Measurements from ENCODE around the gene CHAF1B. TPM values are rescaled to one million over a fixed set of nuclear protein-coding genes. Genes with fewer than 3 reads are reported as not detected.
"Not testable (repeated sequence)": the region's sequence is repeated elsewhere in the genome, so short reads cannot be mapped to it uniquely, and the experiment has no call there.

The CHAF1B gene
- total RNA-seq, 2 experiments from 2014 or later, result 28.9 to 31.2 TPM

DNA sequence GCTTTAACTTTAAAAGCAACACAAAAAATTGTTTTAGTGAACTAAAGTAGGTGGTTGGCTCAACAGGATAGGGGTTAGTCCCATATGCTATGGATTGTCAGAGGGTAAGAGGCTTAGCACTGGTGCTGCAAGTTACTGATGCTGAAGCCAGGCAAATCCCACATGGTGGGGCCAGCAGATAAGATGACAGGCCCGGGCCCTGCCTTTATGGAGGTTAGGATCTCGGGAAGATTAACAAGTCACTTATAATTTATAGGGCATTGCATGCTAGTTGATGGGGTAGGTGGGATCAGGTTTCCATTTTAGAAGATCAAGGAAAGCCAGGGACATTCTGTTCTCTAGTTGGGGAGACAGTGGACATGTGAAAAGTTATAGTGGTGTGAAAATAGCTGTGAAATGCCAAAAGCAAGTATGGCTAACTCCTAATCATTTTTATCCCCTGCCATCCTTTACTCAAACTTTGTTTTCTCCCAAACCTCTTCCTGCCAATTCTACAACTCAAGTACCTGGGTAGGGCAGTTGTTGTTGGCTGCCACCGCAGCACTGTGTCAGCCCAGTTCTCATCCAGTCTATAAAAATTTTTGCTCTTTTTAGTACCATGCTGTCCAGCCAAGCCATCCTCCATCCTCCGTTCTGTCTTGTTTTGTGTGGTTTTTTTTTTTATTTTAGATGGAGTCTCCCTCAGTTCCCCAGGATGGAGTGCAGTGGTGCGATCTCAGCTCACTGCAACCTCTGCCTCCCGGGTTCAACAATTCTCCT lies 10.3 kb downstream of the CHAF1B start:
- POLR2A ChIA-PET, result no interaction called here
- no peak for DNase-seq
- no peak overlapping the region for H3K4me3 Mint-ChIP-seq
- H3K36me3 Mint-ChIP-seq, result peaks cover 55% of the 10 kb centered on the region
- no peaks in the 10 kb centered on the region for H3K4me1 Mint-ChIP-seq (ENCODE audit: low read depth)
- intact Hi-C loops (cut with micrococcal nuclease), result no loop called here
- H3K27me3 Mint-ChIP-seq, result no peaks in the 10 kb centered on the region
- no peaks in the 10 kb centered on the region for H3K9me3 Mint-ChIP-seq
- CTCF ChIA-PET, result no interaction called here
- no peak overlapping the region for H3K27ac Mint-ChIP-seq

DNA sequence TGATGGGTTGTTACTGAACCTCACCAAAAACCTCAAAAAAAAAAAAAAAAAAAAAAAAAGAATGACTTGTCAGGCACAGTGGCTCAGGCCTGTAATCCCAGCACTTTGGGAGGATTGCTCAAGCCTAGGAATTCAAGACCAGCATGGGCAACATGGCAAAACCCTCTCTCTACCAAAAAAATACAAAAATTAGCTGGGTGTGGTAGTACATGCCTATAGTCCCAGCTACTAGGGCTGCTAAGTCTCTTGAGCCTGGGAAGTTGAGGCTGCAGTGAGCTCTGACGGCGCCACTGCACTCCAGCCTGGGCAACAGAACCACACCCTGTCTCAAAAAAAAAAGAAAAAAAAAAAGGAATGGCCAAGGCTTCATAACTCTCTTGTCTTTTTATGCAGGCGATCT lies 11.1 kb downstream of the CHAF1B start:
- Mint-ChIP-seq H3K4me3 (no peak overlapping the region), H3K36me3 (peaks cover 56% of the 10 kb centered on the region), H3K27ac (no peak overlapping the region), H3K9me3 (no peaks in the 10 kb centered on the region), H3K4me1 (ENCODE audit: low read depth) (no peaks in the 10 kb centered on the region), H3K27me3 (no peaks in the 10 kb centered on the region)
- DNase-seq, result no peak
- CTCF ChIA-PET, result no interaction called here
- intact Hi-C loops (cut with micrococcal nuclease), result no loop called here
- POLR2A ChIA-PET, result no interaction called here

DNA sequence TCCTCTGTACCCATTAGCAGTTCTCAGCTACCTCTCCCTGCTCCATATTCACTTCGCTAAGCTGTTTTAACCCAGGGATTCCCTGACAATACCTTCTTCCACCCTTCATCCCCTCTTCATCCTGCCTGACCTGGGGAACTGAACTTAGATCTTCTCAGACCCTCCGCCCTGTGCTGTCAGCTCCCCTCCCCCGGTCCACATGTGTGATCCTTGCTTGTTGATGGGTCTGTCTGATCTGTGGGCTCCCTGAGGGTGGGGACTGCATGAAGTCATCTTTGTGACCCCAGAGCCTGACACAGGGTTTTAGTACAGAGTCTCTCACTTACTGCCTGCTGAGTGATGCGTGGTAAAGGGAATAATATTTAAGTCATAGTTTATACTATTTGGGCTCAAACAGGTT lies 11.8 kb downstream of the CHAF1B start:
- H3K9me3 Mint-ChIP-seq, result no peaks in the 10 kb centered on the region
- H3K27ac Mint-ChIP-seq, result no peak overlapping the region
- no peak overlapping the region for H3K4me3 Mint-ChIP-seq
- no peaks in the 10 kb centered on the region for H3K4me1 Mint-ChIP-seq (ENCODE audit: low read depth)
- peaks cover 53% of the 10 kb centered on the region for H3K36me3 Mint-ChIP-seq
- CTCF ChIA-PET, result interaction anchor here (0.6 to 1.2 kb wide), 2 partner anchors 244 to 255 kb away, joined by 3 read pairs; no protein-coding TSS in a partner anchor
- no peak for DNase-seq
- no peaks in the 10 kb centered on the region for H3K27me3 Mint-ChIP-seq
- intact Hi-C loops (cut with micrococcal nuclease), result no loop called here
- POLR2A ChIA-PET, result no interaction called here

DNA sequence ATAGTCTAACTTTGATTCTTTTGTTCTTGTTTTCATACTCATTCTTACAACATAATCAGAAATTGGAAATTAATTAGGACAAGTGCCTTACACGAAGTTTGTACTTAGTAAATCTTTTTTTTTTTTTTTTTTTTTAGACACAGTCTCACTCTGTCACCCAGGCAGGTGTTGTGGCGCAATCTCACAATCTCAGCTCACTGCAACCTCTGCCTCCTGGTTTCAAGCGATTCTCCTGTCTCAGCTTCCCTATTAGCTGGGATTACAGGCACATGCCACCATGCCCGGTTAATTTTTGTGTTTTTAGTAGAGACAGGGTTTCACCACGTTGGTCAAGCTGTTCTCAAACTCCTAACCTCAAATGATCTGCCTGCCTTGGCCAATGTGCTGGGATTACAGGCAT lies 12.4 kb downstream of the CHAF1B start:
- H3K4me1 Mint-ChIP-seq (ENCODE audit: low read depth), result no peaks in the 10 kb centered on the region
- intact Hi-C loops (cut with micrococcal nuclease), result no loop called here
- no peaks in the 10 kb centered on the region for H3K27me3 Mint-ChIP-seq
- POLR2A ChIA-PET, result no interaction called here
- CTCF ChIA-PET, result interaction anchor here (0.6 to 1.2 kb wide), 2 partner anchors 244 to 256 kb away, joined by 3 read pairs; no protein-coding TSS in a partner anchor
- peaks cover 54% of the 10 kb centered on the region for H3K36me3 Mint-ChIP-seq
- no peaks in the 10 kb centered on the region for H3K9me3 Mint-ChIP-seq
- no peak overlapping the region for H3K27ac Mint-ChIP-seq
- DNase-seq, result no peak
- H3K4me3 Mint-ChIP-seq, result no peak overlapping the region

DNA sequence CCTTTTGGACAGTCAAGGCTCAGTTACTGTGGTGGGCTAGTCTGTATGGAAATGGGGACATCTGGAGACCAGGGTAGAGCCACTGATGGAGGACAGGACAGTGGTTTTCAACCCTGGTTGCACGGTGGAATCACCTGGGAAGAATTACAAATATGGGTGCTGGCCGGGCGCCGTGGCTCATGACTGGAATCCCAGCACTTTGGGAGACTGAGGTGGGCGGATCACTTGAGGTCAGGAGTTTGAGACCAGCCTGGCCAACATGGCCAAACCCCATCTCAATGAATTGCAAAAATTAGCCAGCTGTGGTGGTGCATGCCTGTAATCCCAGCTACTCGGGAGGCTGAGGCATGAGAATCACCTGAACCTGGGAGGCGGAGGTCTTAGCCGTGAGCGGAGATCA lies 14.5 kb downstream of the CHAF1B start:
- CTCF ChIA-PET; H3K27ac Mint-ChIP-seq; H3K4me1 Mint-ChIP-seq (ENCODE audit: low read depth); H3K4me3 Mint-ChIP-seq; H3K27me3 Mint-ChIP-seq; intact Hi-C loops (cut with micrococcal nuclease); H3K9me3 Mint-ChIP-seq; DNase-seq: not testable (repeated sequence)
- POLR2A ChIA-PET, result interaction anchor here (1.4 kb wide), 1 partner anchor 14 kb away, joined by 4 read pairs; no protein-coding TSS in a partner anchor
- H3K36me3 Mint-ChIP-seq, result peaks cover 48% of the 10 kb centered on the region

DNA sequence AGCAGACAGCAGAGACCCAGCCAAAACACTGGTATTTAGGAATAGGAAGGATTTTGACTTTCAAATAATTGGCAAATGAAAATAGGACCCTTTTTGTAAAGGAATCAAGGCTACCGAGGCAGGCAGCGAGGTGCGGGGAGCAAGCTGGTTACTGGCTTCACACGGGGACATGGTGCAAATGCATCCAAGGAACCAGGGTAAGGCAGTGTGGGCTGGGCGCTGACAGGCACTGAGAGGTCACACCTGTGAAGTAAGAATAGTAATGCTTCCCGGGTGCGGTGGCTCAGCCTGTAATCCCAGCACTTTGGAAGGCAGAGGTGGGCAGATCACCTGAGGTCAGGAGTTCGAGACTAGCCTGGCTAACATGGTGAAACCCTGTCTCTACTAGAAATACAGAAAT lies 15.5 kb downstream of the CHAF1B start:
- ChIA-PET POLR2A (interaction anchor here (0.6 kb wide), 1 partner anchor 1007 kb away, joined by 3 read pairs; no protein-coding TSS in a partner anchor), CTCF (no interaction called here)
- no peaks in the 10 kb centered on the region for H3K27me3 Mint-ChIP-seq
- peaks cover 44% of the 10 kb centered on the region for H3K36me3 Mint-ChIP-seq
- no peaks in the 10 kb centered on the region for H3K4me1 Mint-ChIP-seq (ENCODE audit: low read depth)
- no peaks in the 10 kb centered on the region for H3K9me3 Mint-ChIP-seq
- no peak overlapping the region for H3K27ac Mint-ChIP-seq
- H3K4me3 Mint-ChIP-seq, result no peak overlapping the region
- DNase-seq, result no peak
- intact Hi-C loops (cut with micrococcal nuclease), result no loop called here

DNA sequence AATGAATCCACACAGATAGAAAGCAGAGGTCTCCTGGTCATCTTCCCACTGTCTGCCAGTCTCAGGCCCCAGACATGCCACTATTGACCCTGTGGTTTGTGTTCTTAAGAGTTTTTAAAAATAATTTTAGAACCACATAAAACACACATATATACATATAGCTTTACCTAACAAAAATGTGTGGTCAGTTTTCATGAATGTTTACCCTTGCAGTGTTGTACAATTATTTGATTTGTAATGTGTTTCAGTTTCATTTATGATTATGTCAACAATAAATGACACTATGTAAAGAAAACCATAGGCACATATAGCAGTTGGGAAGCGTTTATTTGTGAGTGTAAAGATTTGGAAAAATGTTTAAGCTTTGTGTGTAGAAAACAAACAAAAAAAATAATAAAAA lies 17.1 kb downstream of the CHAF1B start:
- Mint-ChIP-seq H3K27me3 (no peaks in the 10 kb centered on the region), H3K36me3 (peaks cover 41% of the 10 kb centered on the region), H3K27ac (no peak overlapping the region), H3K4me3 (no peak overlapping the region), H3K9me3 (no peaks in the 10 kb centered on the region), H3K4me1 (ENCODE audit: low read depth) (no peaks in the 10 kb centered on the region)
- CTCF ChIA-PET, result interaction anchor here (0.8 kb wide), 1 partner anchor 11 kb away, joined by 3 read pairs; no protein-coding TSS in a partner anchor
- no peak for DNase-seq
- POLR2A ChIA-PET, result no interaction called here
- intact Hi-C loops (cut with micrococcal nuclease), result no loop called here

DNA sequence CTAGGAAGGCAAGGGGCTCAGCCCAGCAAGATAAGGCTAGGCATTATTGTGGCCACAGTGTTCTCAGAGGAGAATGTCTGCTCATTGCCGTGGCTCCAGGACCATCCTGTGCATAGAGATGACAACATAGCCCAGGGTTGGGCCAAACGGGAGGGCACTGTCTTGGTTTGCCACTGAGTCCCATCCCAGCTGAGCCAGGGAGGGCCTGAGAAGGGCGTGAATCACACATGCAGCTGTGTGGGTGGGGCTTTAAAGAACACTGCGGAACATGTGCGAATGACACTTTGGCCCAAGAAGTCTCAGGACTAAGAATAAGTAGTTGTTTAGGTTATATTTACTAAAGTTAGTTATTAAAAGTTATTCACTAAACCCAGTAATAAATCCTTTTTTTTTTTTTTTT lies 18.5 kb downstream of the CHAF1B start:
- POLR2A ChIA-PET, result no interaction called here
- no peaks in the 10 kb centered on the region for H3K27me3 Mint-ChIP-seq
- CTCF ChIA-PET, result no interaction called here

DNA sequence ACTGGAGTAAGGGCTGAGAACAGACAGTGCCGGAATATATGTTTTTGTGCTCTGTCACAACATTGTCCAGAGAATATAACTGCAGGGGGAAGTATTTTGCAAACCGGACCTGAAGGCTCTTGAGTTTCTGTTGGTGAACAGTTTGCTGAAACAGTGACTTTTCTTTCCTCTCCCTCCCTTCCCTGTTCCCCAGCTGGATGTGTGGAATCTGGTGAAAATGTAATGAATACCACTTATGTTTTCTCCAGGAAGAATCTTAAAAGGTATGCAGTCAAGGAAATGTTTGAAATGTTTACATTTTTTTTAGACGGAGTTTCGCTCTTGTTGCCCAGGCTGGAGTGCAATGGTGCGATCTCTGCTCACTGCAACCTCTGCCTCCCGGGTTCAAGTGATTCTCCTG lies 23.4 kb downstream of the CHAF1B start:
- POLR2A ChIA-PET, result no interaction called here
- H3K27me3 Mint-ChIP-seq, result no peaks in the 10 kb centered on the region
- peaks cover 44% of the 10 kb centered on the region for H3K36me3 Mint-ChIP-seq
- H3K4me3 Mint-ChIP-seq, result no peak overlapping the region
- CTCF ChIA-PET, result no interaction called here
- intact Hi-C loops (cut with micrococcal nuclease), result no loop called here
- H3K9me3 Mint-ChIP-seq, result no peaks in the 10 kb centered on the region
- no peak for DNase-seq
- no peaks in the 10 kb centered on the region for H3K4me1 Mint-ChIP-seq (ENCODE audit: low read depth)
- H3K27ac Mint-ChIP-seq, result no peak overlapping the region

More for the DNA sequence above, 18.5 kb downstream of the CHAF1B start:
- Mint-ChIP-seq H3K36me3 (peaks cover 45% of the 10 kb centered on the region), H3K27ac (no peak overlapping the region), H3K4me1 (ENCODE audit: low read depth) (no peaks in the 10 kb centered on the region), H3K9me3 (no peaks in the 10 kb centered on the region), H3K4me3 (no peak overlapping the region)
- intact Hi-C loops (cut with micrococcal nuclease), result no loop called here
- no peak for DNase-seq

DNA sequence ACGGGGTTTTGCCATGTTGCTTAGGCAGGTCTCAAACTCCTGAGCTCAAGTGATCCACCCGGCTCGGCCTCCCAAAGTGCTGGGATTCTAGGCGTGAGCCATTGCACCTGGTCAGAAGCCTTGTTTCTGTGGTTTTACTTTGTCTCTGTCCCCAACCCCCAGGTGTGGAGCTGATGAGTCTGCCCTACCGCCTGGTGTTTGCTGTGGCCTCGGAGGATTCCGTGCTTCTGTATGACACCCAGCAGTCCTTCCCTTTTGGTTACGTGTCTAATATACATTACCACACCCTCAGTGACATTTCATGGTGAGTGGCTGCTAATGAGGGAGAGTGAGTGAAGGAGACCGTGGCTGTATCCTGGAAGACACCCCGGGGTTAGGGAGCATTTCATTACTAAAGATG lies 26.1 kb downstream of the CHAF1B start:
- CTCF ChIA-PET, result no interaction called here

DNA sequence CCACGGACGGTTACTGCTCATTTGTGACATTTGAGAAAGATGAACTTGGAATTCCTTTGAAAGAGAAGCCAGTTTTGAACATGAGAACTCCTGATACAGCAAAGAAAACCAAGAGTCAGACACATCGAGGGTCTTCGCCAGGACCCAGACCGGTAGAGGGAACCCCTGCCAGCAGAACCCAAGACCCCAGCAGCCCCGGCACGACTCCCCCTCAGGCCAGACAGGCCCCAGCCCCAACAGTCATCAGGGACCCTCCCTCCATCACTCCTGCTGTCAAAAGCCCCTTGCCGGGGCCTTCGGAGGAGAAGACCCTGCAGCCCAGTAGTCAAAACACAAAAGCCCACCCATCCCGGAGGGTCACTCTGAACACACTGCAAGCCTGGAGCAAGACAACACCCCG lies 27.7 kb downstream of the CHAF1B start:
- CTCF ChIA-PET, result no interaction called here

More for the DNA sequence above, 26.1 kb downstream of the CHAF1B start:
- Mint-ChIP-seq H3K9me3 (no peaks in the 10 kb centered on the region), H3K4me3 (no peak overlapping the region), H3K27me3 (no peaks in the 10 kb centered on the region), H3K27ac (no peak overlapping the region), H3K36me3 (peaks cover 57% of the 10 kb centered on the region), H3K4me1 (ENCODE audit: low read depth) (no peaks in the 10 kb centered on the region)
- DNase-seq, result no peak
- intact Hi-C loops (cut with micrococcal nuclease), result no loop called here
- POLR2A ChIA-PET, result no interaction called here

DNA sequence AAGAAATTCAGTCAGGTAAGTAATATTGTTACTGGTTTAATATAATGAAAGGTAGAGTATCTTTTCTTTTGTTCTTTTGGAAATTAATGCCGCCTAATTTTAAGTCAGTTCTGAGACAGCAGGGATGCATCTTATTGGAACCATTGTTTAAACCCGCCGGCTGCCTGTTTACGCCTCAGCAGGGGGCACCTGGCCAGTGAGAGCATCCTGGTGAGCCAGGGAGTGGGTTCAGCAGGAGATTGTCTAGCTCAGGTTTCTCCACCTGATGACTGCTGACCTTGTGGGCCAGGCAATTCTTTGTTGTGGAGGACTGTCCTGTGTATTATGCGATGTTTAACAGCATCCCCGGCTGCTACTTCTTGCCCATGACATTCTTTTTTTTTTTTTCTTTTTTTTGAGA lies 30.2 kb downstream of the CHAF1B start:
- no peak overlapping the region for H3K27ac Mint-ChIP-seq
- CTCF ChIA-PET, result no interaction called here
- DNase-seq, result no peak
- no peaks in the 10 kb centered on the region for H3K27me3 Mint-ChIP-seq
- H3K4me3 Mint-ChIP-seq, result no peak overlapping the region
- peaks cover 48% of the 10 kb centered on the region for H3K36me3 Mint-ChIP-seq
- intact Hi-C loops (cut with micrococcal nuclease), result no loop called here
- H3K9me3 Mint-ChIP-seq, result no peaks in the 10 kb centered on the region
- POLR2A ChIA-PET, result no interaction called here
- no peaks in the 10 kb centered on the region for H3K4me1 Mint-ChIP-seq (ENCODE audit: low read depth)

More for the DNA sequence above, 27.7 kb downstream of the CHAF1B start:
- Mint-ChIP-seq H3K27me3 (no peaks in the 10 kb centered on the region), H3K4me1 (ENCODE audit: low read depth) (no peaks in the 10 kb centered on the region), H3K36me3 (peaks cover 53% of the 10 kb centered on the region), H3K27ac (no peak overlapping the region), H3K4me3 (no peak overlapping the region), H3K9me3 (no peaks in the 10 kb centered on the region)
- DNase-seq, result no peak
- intact Hi-C loops (cut with micrococcal nuclease), result no loop called here
- POLR2A ChIA-PET, result no interaction called here

DNA sequence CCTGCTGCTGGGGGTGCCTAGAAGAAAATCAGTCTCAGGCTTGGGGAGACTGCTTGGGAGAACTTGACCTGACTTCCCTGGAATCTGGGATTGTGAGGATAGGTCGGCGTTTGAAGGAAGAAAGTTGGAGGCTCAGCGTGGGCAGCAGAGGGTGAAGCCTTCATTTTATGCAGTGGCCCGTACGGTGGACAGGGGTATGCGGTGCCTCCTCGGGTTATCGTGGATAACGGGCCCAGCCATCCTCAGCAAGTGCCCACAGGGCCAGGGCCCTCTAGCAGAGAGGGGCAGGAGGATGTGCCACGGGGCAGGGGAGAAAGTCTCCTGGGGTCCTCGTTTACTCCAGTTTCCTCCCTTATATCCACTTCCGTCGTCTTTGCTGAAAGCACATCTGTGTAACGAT lies 34.0 kb downstream of the CHAF1B start:
- Mint-ChIP-seq H3K27me3 (no peaks in the 10 kb centered on the region), H3K4me3 (no peak overlapping the region), H3K27ac (no peak overlapping the region), H3K36me3 (peaks cover 20% of the 10 kb centered on the region), H3K9me3 (no peaks in the 10 kb centered on the region), H3K4me1 (ENCODE audit: low read depth) (no peaks in the 10 kb centered on the region)
- DNase-seq, result no peak
- intact Hi-C loops (cut with micrococcal nuclease), result no loop called here
- ChIA-PET CTCF (interaction anchor here (0.7 to 1.2 kb wide), 4 partner anchors 29 to 1334 kb away, joined by 3 to 4 read pairs (median 3); no protein-coding TSS in a partner anchor), POLR2A (no interaction called here)

All from activated CD4-positive, alpha-beta memory T cell treated with anti-CD3 and anti-CD28 coated beads for 36 hours (primary cell).